Measurements from ENCODE around the gene BMPR1B.

The BMPR1B gene

GRCh38 chr4:95071851-95072250 is 314.1 kb downstream of the BMPR1B start:
- H3K9me3 ChIP-seq (ENCODE audit: control insufficient read depth, insufficient read depth, low read depth, low read length), result no peaks in the 10 kb centered on the region
- ChIA-PET POLR2A (no interaction called here), CTCF (no interaction called here)
- no peak overlapping the region for H3K4me3 ChIP-seq (ENCODE audit: low read depth, low read length)
- no peaks in the 10 kb centered on the region for H3K4me1 ChIP-seq (ENCODE audit: control insufficient read depth, insufficient read depth, low read length)
- no peak overlapping the region for H3K27ac ChIP-seq (ENCODE audit: extremely low read depth, low read depth, low read length)
- TF ChIP-seq ZBTB20 (tag by site-specific recombination; IDR thresholded peaks at IDR 0.05), result no peak
- no peak for TF ChIP-seq SALL2 (tag by site-specific recombination; IDR thresholded peaks at IDR 0.05; ENCODE audit: borderline replicate concordance)
- no peak for TF ChIP-seq MEIS1 (CRISPR knock-in tag; IDR thresholded peaks at IDR 0.05; ENCODE audit: borderline replicate concordance)
- TF ChIP-seq BCL11B (tag by site-specific recombination; IDR thresholded peaks at IDR 0.05; ENCODE audit: low read depth), result no peak
- H3K36me3 ChIP-seq (ENCODE audit: control insufficient read depth in 2 of 2, insufficient read depth in 1 of 2, low read length in 2 of 2), result no peaks in the 10 kb centered on the region

DNA sequence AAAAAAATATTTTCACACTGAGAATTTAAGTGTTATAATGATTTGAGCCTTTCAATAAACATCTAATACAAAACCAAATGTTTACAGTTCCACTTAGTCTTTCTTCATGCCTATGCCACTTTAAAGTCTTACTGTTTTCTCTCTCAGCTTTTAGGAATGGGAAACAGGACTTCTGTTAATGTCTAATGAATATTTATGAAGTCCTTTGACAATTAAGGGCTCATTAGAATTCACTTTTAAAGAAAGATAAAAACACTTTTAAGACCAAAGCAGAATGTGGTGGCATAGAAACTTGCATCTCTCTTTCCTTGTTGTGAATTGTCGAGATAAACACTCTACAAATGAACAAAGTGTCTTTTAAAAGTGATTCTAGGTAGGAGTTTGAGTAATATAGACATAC is 315.9 kb downstream of the BMPR1B start:
- ChIA-PET POLR2A (no interaction called here), CTCF (no interaction called here)
- Histone ChIP-seq H3K4me3 (ENCODE audit: low read depth, low read length) (no peak overlapping the region), H3K9me3 (ENCODE audit: control insufficient read depth, insufficient read depth, low read depth, low read length) (no peaks in the 10 kb centered on the region), H3K36me3 (ENCODE audit: control insufficient read depth in 2 of 2, insufficient read depth in 1 of 2, low read length in 2 of 2) (no peaks in the 10 kb centered on the region), H3K4me1 (ENCODE audit: control insufficient read depth, insufficient read depth, low read length) (no peaks in the 10 kb centered on the region), H3K27ac (ENCODE audit: extremely low read depth, low read depth, low read length) (no peak overlapping the region)
- no peak for TF ChIP-seq ZNF473 (tag by site-specific recombination; IDR thresholded peaks at IDR 0.05)
- no peak for TF ChIP-seq ZSCAN5A (tag by site-specific recombination; IDR thresholded peaks at IDR 0.05)
- TF ChIP-seq SP2 (tag by site-specific recombination; IDR thresholded peaks at IDR 0.05), result no peak
- TF ChIP-seq ZNF214 (tag by site-specific recombination; IDR thresholded peaks at IDR 0.05; ENCODE audit: borderline replicate concordance), result no peak
- TF ChIP-seq TCF7L2 (IDR thresholded peaks at IDR 0.05; ENCODE audit: borderline replicate concordance, low read depth, low read length), result no peak
- no peak for TF ChIP-seq AEBP2 (tag by site-specific recombination; IDR thresholded peaks at IDR 0.05; ENCODE audit: borderline replicate concordance)
- no peak for TF ChIP-seq ZNF350 (tag by site-specific recombination; IDR thresholded peaks at IDR 0.05)

DNA sequence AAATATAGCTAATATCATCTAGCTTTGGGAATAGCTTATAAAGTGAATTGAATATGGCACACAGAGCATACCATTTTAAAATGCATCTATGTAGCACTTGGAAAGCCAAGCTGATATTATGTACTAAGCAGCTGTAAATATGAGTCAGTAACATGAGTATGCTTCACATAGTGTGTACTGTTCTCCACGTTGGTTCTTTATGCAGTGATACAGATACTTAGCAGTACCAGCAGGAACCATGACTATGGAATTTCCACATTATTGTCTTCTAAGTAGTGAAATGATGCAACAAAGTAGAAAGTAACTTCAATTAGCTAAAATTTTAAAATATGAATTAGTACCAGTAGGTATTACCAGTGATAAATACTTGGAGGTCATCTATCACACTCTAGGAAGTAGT is 320.1 kb downstream of the BMPR1B start:
- Histone ChIP-seq H3K27ac (ENCODE audit: extremely low read depth, low read depth, low read length) (no peak overlapping the region), H3K36me3 (ENCODE audit: control insufficient read depth in 2 of 2, insufficient read depth in 1 of 2, low read length in 2 of 2) (no peaks in the 10 kb centered on the region), H3K4me1 (ENCODE audit: control insufficient read depth, insufficient read depth, low read length) (no peaks in the 10 kb centered on the region), H3K4me3 (ENCODE audit: low read depth, low read length) (no peak overlapping the region), H3K9me3 (ENCODE audit: control insufficient read depth, insufficient read depth, low read depth, low read length) (no peaks in the 10 kb centered on the region)
- ChIA-PET POLR2A (no interaction called here), CTCF (no interaction called here)
- TF ChIP-seq ZNF76 (tag by site-specific recombination; IDR thresholded peaks at IDR 0.05; ENCODE audit: borderline replicate concordance, low read depth) (no peak), SCRT2 (tag by site-specific recombination; IDR thresholded peaks at IDR 0.05) (no peak), ZNF266 (tag by site-specific recombination; IDR thresholded peaks at IDR 0.05; ENCODE audit: low read depth) (no peak), SCRT1 (tag by site-specific recombination; IDR thresholded peaks at IDR 0.05; ENCODE audit: borderline replicate concordance) (no peak), ZNF623 (tag by site-specific recombination; IDR thresholded peaks at IDR 0.05) (no peak), PRDM2 (tag by site-specific recombination; IDR thresholded peaks at IDR 0.05; ENCODE audit: borderline replicate concordance) (no peak), GFI1B (tag by site-specific recombination; IDR thresholded peaks at IDR 0.05) (no peak), ZNF239 (tag by site-specific recombination; IDR thresholded peaks at IDR 0.05) (no peak), ZSCAN30 (tag by site-specific recombination; IDR thresholded peaks at IDR 0.05) (no peak), MYNN (tag by site-specific recombination; IDR thresholded peaks at IDR 0.05; ENCODE audit: borderline replicate concordance) (no peak), HOXC10 (CRISPR knock-in tag; IDR thresholded peaks at IDR 0.05) (no peak), KLF7 (tag by site-specific recombination; IDR thresholded peaks at IDR 0.05; ENCODE audit: borderline replicate concordance) (no peak)
- TF ChIP-seq, protein P1, sequence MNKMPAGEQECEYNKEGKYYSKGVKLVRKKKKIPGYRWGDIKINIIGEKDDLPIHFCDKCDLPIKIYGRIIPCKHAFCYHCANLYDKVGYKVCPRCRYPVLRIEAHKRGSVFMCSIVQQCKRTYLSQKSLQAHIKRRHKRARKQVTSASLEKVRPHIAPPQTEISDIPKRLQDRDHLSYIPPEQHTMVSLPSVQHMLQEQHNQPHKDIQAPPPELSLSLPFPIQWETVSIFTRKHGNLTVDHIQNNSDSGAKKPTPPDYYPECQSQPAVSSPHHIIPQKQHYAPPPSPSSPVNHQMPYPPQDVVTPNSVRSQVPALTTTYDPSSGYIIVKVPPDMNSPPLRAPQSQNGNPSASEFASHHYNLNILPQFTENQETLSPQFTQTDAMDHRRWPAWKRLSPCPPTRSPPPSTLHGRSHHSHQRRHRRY (tag by site-specific recombination; IDR thresholded peaks at IDR 0.05), result no peak

All from HEK293 (cell line).